Ectodermal cell (in vitro differentiated cells): Measurements from ENCODE around the gene DHRS7.
A peak's percentile ranks its signal among the peaks of the same experiment; 100 is the strongest.

Experiments used
- H3K27ac ChIP-seq: 2 replicates; pipeline ENCODE4 v1.7.0; 2013; ENCODE audit warnings: mild to moderate bottlenecking, low read depth, low read length; ENCODE audit not compliant: insufficient read depth, poor library complexity, severe bottlenecking
- H3K27me3 ChIP-seq: 2 replicates; pipeline ENCODE4 v1.7.0; 2013; ENCODE audit warnings: mild to moderate bottlenecking, low read length; ENCODE audit not compliant: insufficient read depth, control insufficient read depth, poor library complexity, severe bottlenecking
- H3K36me3 ChIP-seq: one replicate; pipeline ENCODE4 v1.7.0; 2013; ENCODE audit warnings: low read length; ENCODE audit not compliant: control insufficient read depth, insufficient read depth
- H3K4me1 ChIP-seq: one replicate; pipeline ENCODE4 v1.7.0; 2013; ENCODE audit warnings: low read length; ENCODE audit not compliant: control insufficient read depth, insufficient read depth
- H3K4me3 ChIP-seq: 2 replicates; pipeline ENCODE4 v1.7.0; 2013; ENCODE audit warnings: low read depth, low read length, control low read depth; ENCODE audit not compliant: insufficient read depth
- H3K9me3 ChIP-seq: 2 replicates; pipeline ENCODE4 v1.7.0; 2013; ENCODE audit warnings: mild to moderate bottlenecking, low read length, moderate library complexity; ENCODE audit not compliant: control insufficient read depth
- WGBS, 2 experiments: methylation state at CpG; one replicate each; pipeline ENCODE4 v1.1.7; 2013; ENCODE audit warnings: missing lambda C conversion rate in 2 of 2; 5-methylcytosine and 5-hydroxymethylcytosine counted together

The DHRS7 gene

DNA sequence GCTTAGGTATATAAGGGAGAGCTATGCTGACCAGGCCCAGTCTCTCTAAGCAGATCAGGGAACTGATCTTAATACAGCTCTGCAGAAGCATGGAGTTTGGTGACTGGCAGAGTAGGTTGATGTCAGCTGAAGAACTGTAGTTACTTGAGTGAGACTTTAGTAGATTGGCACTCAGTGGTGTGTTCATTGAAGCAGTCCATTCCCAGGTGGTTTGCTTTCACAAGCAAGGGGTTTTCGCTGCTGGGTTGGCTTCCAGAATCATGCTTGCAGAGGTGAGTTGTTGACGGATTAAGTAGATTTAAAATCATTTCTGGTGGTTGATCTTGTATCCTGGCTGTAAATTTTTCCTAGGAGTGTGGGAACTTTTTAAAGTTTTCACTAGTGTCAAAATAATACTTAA, 6.5 kb upstream of the DHRS7 start:
- H3K4me3 ChIP-seq = no peak overlapping the region
- WGBS, 2 experiments = 61 to 72% methylated on average over 2 of the region's 2 CpGs
- H3K9me3 ChIP-seq = no peaks in the 10 kb centered on the region
- no peak overlapping the region for H3K27ac ChIP-seq
- H3K36me3 ChIP-seq = no peaks in the 10 kb centered on the region
- no peaks in the 10 kb centered on the region for H3K27me3 ChIP-seq
- no peaks in the 10 kb centered on the region for H3K4me1 ChIP-seq

GRCh38 chr14:60170948-60171347, 5.8 kb upstream of the DHRS7 start:
- WGBS, 2 experiments = 89 to 95% methylated on average over 4 of the region's 4 CpGs
- Histone ChIP-seq H3K4me3 (no peak overlapping the region), H3K27ac (no peak overlapping the region), H3K4me1 (no peaks in the 10 kb centered on the region), H3K9me3 (no peaks in the 10 kb centered on the region), H3K27me3 (no peaks in the 10 kb centered on the region), H3K36me3 (no peaks in the 10 kb centered on the region)

DNA sequence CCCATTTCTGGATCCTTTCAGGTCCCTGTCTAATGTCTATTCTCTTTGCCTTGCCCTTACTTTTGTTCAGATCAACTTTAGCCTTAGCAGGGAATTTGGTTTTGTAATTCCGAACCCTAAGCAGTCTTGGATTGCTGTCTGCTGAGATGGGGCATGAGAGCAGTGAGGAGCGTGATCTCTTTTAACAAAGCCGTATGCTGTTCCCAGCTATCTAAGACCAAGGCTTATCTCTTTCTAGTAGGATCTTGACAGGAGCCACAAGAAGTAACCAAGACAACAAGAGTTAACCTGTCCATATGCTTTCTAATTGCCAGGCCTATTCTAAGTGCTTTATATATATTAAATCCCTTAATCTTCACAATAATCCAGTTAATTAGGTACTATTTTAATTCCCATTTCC, 4.5 kb upstream of the DHRS7 start:
- H3K27me3 ChIP-seq = no peaks in the 10 kb centered on the region
- WGBS, 2 experiments = 78 to 82% methylated on average over 3 of the region's 3 CpGs
- no peaks in the 10 kb centered on the region for H3K4me1 ChIP-seq
- no peaks in the 10 kb centered on the region for H3K9me3 ChIP-seq
- H3K36me3 ChIP-seq = no peaks in the 10 kb centered on the region
- no peak overlapping the region for H3K4me3 ChIP-seq
- no peak overlapping the region for H3K27ac ChIP-seq

DNA sequence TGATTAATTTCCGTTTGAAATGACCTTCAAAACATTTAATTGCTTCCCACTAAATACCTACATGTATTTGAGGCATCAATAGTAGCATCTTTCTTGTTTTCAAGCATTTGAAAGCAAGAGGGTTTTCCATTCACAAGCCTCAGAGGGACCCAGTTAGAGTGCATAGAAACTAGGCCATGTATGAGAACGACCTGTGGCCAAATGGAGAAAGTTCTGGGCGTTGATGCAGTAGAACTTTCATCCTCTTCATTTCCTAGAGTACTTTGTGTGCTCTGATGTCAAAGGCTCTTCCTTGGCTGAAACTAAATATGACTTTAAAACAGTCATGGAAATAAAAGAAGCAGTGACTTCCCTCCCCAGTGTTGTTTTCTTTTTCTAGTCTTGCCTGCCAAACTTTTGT, 944 bp upstream of the DHRS7 start:
- no peak overlapping the region for H3K4me3 ChIP-seq
- WGBS, 2 experiments = 85 to 90% methylated on average over 3 of the region's 3 CpGs
- no peaks in the 10 kb centered on the region for H3K27me3 ChIP-seq

GRCh38 chr14:60165547-60165876, 314 bp upstream of the DHRS7 start:
- Histone ChIP-seq H3K27me3 (no peaks in the 10 kb centered on the region), H3K27ac (no peak overlapping the region), H3K4me1 (no peaks in the 10 kb centered on the region), H3K4me3 (peak overlapping the region; percentile 92), H3K9me3 (no peaks in the 10 kb centered on the region), H3K36me3 (no peaks in the 10 kb centered on the region)
- WGBS, 2 experiments = 39 to 41% methylated on average over 4 of the region's 4 CpGs

More for the DNA sequence above, 944 bp upstream of the DHRS7 start:
- Histone ChIP-seq H3K27ac (no peak overlapping the region), H3K4me1 (no peaks in the 10 kb centered on the region), H3K9me3 (no peaks in the 10 kb centered on the region), H3K36me3 (no peaks in the 10 kb centered on the region)

- Histone ChIP-seq H3K36me3 (no peaks in the 10 kb centered on the region), H3K4me1 (no peaks in the 10 kb centered on the region), H3K27ac (no peak overlapping the region), H3K4me3 (peak overlapping the region; percentile 92), H3K27me3 (no peaks in the 10 kb centered on the region), H3K9me3 (no peaks in the 10 kb centered on the region)
- WGBS, 2 experiments = 57 to 61% methylated on average over 4 to 5 of the region's 5 CpGs
Observed at GRCh38 chr14:60164404-60164711, 840 bp downstream of the DHRS7 start.

DNA sequence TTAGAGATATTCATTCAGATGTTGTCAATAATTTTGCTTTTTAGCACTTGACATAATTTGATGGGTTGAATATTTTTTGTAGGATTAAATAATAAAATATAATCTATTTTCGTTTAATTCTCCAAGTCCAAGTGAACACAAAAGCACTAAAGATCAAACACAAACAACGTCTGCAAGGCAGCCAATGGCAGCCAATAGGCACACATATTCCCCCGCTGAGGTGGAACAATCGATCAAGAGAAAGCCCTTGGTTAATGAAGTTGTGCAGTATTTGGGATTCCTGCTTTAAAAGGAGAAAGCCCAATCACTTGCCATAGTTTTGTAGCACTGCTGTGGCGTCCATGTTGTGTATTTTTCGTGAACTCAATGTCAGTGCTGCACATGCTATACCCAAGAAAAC, 1.5 kb downstream of the DHRS7 start:
- no peaks in the 10 kb centered on the region for H3K27me3 ChIP-seq
- no peaks in the 10 kb centered on the region for H3K9me3 ChIP-seq
- no peak overlapping the region for H3K27ac ChIP-seq
- H3K4me3 ChIP-seq = no peak overlapping the region
- no peaks in the 10 kb centered on the region for H3K36me3 ChIP-seq
- H3K4me1 ChIP-seq = no peaks in the 10 kb centered on the region
- 77 to 78% methylated on average over 6 of the region's 6 CpGs for WGBS, 2 experiments

DNA sequence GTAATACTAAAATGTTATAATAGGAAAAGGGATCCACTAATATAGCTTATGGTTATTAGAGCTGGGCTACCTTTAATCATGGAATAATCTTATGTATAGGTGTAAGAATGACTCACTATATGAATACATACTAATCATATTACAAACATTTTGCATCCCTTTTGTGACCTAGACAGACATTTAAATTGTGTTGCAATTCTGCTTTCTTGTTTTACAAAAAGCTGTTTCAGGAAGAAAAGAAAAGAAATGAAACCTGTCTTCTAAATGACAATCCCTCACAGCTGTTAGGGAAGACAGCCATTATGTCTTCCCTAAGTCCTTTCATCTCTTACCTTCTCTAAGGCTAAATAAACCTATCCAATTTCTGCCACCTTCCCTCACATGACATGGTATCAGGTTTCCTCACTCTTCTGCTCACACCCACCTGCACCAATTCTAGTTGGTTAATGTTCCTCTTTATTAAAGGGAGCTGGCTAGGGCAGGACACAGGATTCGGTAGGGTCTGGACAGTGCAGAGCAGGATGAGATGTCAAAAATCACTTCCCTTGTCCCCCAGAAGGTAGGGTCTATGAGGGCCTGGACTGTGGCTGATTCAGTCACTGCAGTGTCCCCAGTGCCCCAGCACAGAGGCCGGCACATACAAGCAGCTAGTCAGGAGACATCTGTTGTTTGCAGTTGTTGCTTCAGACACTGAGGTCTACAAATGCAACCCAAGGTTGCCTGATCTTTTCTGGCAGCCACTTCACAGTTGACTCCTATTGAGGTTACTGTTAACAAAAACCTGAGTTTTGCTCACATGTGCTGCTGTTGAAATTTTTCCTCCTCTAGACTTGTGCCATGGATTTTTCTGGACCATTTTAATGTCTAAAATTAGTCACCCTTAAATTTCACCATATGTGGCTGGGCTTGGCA, 3.7 kb downstream of the DHRS7 start:
- H3K27ac ChIP-seq = no peak overlapping the region
- H3K36me3 ChIP-seq = no peaks in the 10 kb centered on the region
- 69 to 81% methylated on average over 2 of the region's 2 CpGs for WGBS, 2 experiments
- H3K9me3 ChIP-seq = no peaks in the 10 kb centered on the region
- H3K4me3 ChIP-seq = no peak overlapping the region
- no peaks in the 10 kb centered on the region for H3K4me1 ChIP-seq
- H3K27me3 ChIP-seq = no peaks in the 10 kb centered on the region

GRCh38 chr14:60160422-60160821, 4.8 kb downstream of the DHRS7 start:
- WGBS, 2 experiments = 96 to 97% methylated on average over 7 of the region's 7 CpGs

GRCh38 chr14:60154671-60155070, 10.5 kb downstream of the DHRS7 start:
- no peaks in the 10 kb centered on the region for H3K27me3 ChIP-seq
- H3K27ac ChIP-seq = no peak overlapping the region
- H3K36me3 ChIP-seq = peaks cover 3% of the 10 kb centered on the region
- no peak overlapping the region for H3K4me3 ChIP-seq
- no peaks in the 10 kb centered on the region for H3K9me3 ChIP-seq
- peaks cover 12% of the 10 kb centered on the region for H3K4me1 ChIP-seq
- WGBS, 2 experiments = 91 to 94% methylated on average over 2 of the region's 2 CpGs

More at GRCh38 chr14:60160422-60160821, 4.8 kb downstream of the DHRS7 start:
- no peaks in the 10 kb centered on the region for H3K9me3 ChIP-seq
- no peaks in the 10 kb centered on the region for H3K4me1 ChIP-seq
- no peak overlapping the region for H3K4me3 ChIP-seq
- no peaks in the 10 kb centered on the region for H3K36me3 ChIP-seq
- H3K27ac ChIP-seq = no peak overlapping the region
- no peaks in the 10 kb centered on the region for H3K27me3 ChIP-seq
